Renal cortex interstitium (tissue), 15 donors: ENCODE measurements around the gene NBPF20. TPM values are rescaled to one million over a fixed set of nuclear protein-coding genes. Genes with fewer than 3 reads are reported as not detected.
"Not testable (repeated sequence)": the region's sequence is repeated elsewhere in the genome, so short reads cannot be mapped to it uniquely, and the experiment has no call there.

Experiments
- DNase-seq, 11 donors: peaks; one replicate each; pipeline ENCODE4 v3.0.0-alpha.2; 2013; ENCODE audit warnings: low read depth in 9 of 11, low spot score in 4 of 11; ENCODE audit errors: extremely low read depth in 1 of 11
- long read RNA-seq, 16 experiments: transcript quantifications; one replicate each; lab custom pipeline, GENCODE V29; 2026
- polyA plus RNA-seq, 3 donors: library from polyadenylated mRNA; unstranded; fragments of 120-200 nt; gene quantifications; one replicate each; pipeline ENCODE4 v1.2.1, GENCODE V29; 2013; ENCODE audit not compliant: insufficient read length in 3 of 3

Gene NBPF20
- polyA plus RNA-seq, result 1 to 10 TPM; 1.7 to 2.9 (median 2.0) TPM
- long read RNA-seq, donor 1, result 0 reads
- long read RNA-seq, donor 2, result 0 reads
- long read RNA-seq, donor 3, partial matches to known transcripts, result 13 of 13 reads
- long read RNA-seq, donor 3, other reads (novel, unspliced or antisense), result 0 of 13 reads
- long read RNA-seq, donor 4, result 0 reads
- long read RNA-seq, donor 5, result 0 reads
- long read RNA-seq, donor 6, result 0 reads
- long read RNA-seq, donor 7, result 0 reads
- long read RNA-seq, donor 8, result 0 reads
- long read RNA-seq, donor 9, result 0 reads
- long read RNA-seq, donor 10, result 0 reads
- long read RNA-seq, donor 11, result 0 reads
- long read RNA-seq, donor 12, result 0 reads
- long read RNA-seq, donor 13, result 0 reads
- long read RNA-seq, donor 14, result 0 reads
- long read RNA-seq, donor 15, result 0 reads
- long read RNA-seq, donor 16, partial matches to known transcripts, result 7 of 7 reads
- long read RNA-seq, donor 16, other reads (novel, unspliced or antisense), result 0 of 7 reads

GRCh38 chr1:145425436-145426029, at the start of gene NBPF20:
Gene NBPF20 (minus strand): TSS chr1:145425603. CDS start chr1:145405272, 20,331 bp downstream.
- peak in 10 of 11 donors; percentile 44 to 74 (median 66) for DNase-seq

GRCh38 chr1:145474837-145475368, 49.5 kb upstream of the NBPF20 start:
- DNase-seq, result not testable (repeated sequence)

GRCh38 chr1:145472731-145473130, 47.3 kb upstream of the NBPF20 start:
- not testable (repeated sequence) for DNase-seq

- not testable (repeated sequence) for DNase-seq
Measured at GRCh38 chr1:145471365-145471764, 46.0 kb upstream of the NBPF20 start.

GRCh38 chr1:145465405-145466144, 40.2 kb upstream of the NBPF20 start:
- DNase-seq, result peak; percentile 9 to 67 (median 37)

GRCh38 chr1:145464708-145465336, 39.4 kb upstream of the NBPF20 start:
- not testable (repeated sequence) for DNase-seq

- DNase-seq, result not testable (repeated sequence)
Measured at GRCh38 chr1:145464017-145464416, 38.6 kb upstream of the NBPF20 start.

- DNase-seq, result not testable (repeated sequence)
Measured at GRCh38 chr1:145460684-145461083, 35.3 kb upstream of the NBPF20 start.

GRCh38 chr1:145460048-145460447, 34.6 kb upstream of the NBPF20 start:
- DNase-seq, result not testable (repeated sequence)

- DNase-seq, result not testable (repeated sequence)
Measured at GRCh38 chr1:145459591-145459990, 34.2 kb upstream of the NBPF20 start.

GRCh38 chr1:145459063-145459462, 33.7 kb upstream of the NBPF20 start:
- DNase-seq, result not testable (repeated sequence)

GRCh38 chr1:145454824-145455177, 29.4 kb upstream of the NBPF20 start:
- DNase-seq, result not testable (repeated sequence)

GRCh38 chr1:145453873-145454823, 28.7 kb upstream of the NBPF20 start:
- DNase-seq, result not testable (repeated sequence)

GRCh38 chr1:145452506-145452905, 27.1 kb upstream of the NBPF20 start:
- DNase-seq, result not testable (repeated sequence)

GRCh38 chr1:145451914-145452313, 26.5 kb upstream of the NBPF20 start:
- not testable (repeated sequence) for DNase-seq

GRCh38 chr1:145445219-145445618, 19.8 kb upstream of the NBPF20 start:
- not testable (repeated sequence) for DNase-seq

- not testable (repeated sequence) for DNase-seq
Measured at GRCh38 chr1:145442340-145442739, 16.9 kb upstream of the NBPF20 start.
